NCI-H128 (cell line): ENCODE data around the gene NOX5.

ENCODE experiments used
- DNase-seq: peaks from one replicate; lab custom pipeline; 2025; ENCODE audit not compliant: unreplicated experiment; lab: John Stamatoyannopoulos, UW

The NOX5 gene

GRCh38 chr15:69078638-69079037 is 64.1 kb downstream of the NOX5 start:
- DNase-seq = no peak

- no peak for DNase-seq
These were observed 66.1 kb downstream of the NOX5 start for GRCh38 chr15:69080295-69081248.

- no peak for DNase-seq
These were observed 67.0 kb downstream of the NOX5 start for GRCh38 chr15:69081310-69082004.

- no peak for DNase-seq
These were observed 67.6 kb downstream of the NOX5 start for GRCh38 chr15:69082021-69082502.

- no peak for DNase-seq
These were observed 68.1 kb downstream of the NOX5 start for GRCh38 chr15:69082554-69082953.

- no peak for DNase-seq
These were observed 70.0 kb downstream of the NOX5 start for GRCh38 chr15:69084404-69085030.

GRCh38 chr15:69085325-69086081 is 71.0 kb downstream of the NOX5 start:
- DNase-seq = no peak

GRCh38 chr15:69086427-69087204 is 72.1 kb downstream of the NOX5 start:
- DNase-seq = no peak

- no peak for DNase-seq
These were observed 73.0 kb downstream of the NOX5 start for GRCh38 chr15:69087366-69087976.

GRCh38 chr15:69088300-69088965 is 73.9 kb downstream of the NOX5 start:
- DNase-seq = no peak

GRCh38 chr15:69089258-69089657 is 74.8 kb downstream of the NOX5 start:
- DNase-seq = no peak

GRCh38 chr15:69090197-69090948 is 75.9 kb downstream of the NOX5 start:
- no peak for DNase-seq

- DNase-seq = no peak
These were observed 77.2 kb downstream of the NOX5 start for GRCh38 chr15:69091654-69092053.

GRCh38 chr15:69092159-69092558 is 77.7 kb downstream of the NOX5 start:
- no peak for DNase-seq

GRCh38 chr15:69093127-69093526 is 78.6 kb downstream of the NOX5 start:
- DNase-seq = no peak

GRCh38 chr15:69093614-69094013 is 79.1 kb downstream of the NOX5 start:
- DNase-seq = no peak

- DNase-seq = no peak
These were observed 79.8 kb downstream of the NOX5 start for GRCh38 chr15:69094124-69094921.

- no peak for DNase-seq
These were observed 80.8 kb downstream of the NOX5 start for GRCh38 chr15:69095274-69095673.
